Measurements from ENCODE around the gene SURF4.

DNA sequence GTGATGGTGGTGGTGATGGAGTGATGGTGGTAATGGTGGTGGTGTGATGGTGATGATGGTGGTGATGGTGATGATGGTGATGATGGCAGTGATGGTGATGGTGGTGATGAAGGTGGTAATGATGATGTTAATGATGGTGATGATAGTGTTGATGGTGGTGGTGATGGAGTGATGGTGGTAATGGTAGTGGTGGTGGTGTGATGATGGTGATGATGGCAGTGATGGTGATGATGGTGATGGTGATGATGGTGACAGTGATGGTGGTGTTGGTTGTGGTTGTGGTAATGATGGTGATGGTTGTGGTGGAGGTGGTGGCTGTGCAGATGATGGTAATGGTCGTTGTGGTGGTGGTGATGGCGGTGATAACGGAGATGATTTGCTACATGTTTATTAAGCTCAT is 7.6 kb upstream of the SURF4 start:
- TF ChIP-seq, protein P1, sequence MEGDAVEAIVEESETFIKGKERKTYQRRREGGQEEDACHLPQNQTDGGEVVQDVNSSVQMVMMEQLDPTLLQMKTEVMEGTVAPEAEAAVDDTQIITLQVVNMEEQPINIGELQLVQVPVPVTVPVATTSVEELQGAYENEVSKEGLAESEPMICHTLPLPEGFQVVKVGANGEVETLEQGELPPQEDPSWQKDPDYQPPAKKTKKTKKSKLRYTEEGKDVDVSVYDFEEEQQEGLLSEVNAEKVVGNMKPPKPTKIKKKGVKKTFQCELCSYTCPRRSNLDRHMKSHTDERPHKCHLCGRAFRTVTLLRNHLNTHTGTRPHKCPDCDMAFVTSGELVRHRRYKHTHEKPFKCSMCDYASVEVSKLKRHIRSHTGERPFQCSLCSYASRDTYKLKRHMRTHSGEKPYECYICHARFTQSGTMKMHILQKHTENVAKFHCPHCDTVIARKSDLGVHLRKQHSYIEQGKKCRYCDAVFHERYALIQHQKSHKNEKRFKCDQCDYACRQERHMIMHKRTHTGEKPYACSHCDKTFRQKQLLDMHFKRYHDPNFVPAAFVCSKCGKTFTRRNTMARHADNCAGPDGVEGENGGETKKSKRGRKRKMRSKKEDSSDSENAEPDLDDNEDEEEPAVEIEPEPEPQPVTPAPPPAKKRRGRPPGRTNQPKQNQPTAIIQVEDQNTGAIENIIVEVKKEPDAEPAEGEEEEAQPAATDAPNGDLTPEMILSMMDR (IDR thresholded peaks at IDR 0.05; ENCODE audit: insufficient read depth, low read length): no peak
- no peak for TF ChIP-seq POLR2AphosphoS5 (IDR thresholded peaks at IDR 0.05; ENCODE audit: low read depth)
- TF ChIP-seq, protein P2, sequence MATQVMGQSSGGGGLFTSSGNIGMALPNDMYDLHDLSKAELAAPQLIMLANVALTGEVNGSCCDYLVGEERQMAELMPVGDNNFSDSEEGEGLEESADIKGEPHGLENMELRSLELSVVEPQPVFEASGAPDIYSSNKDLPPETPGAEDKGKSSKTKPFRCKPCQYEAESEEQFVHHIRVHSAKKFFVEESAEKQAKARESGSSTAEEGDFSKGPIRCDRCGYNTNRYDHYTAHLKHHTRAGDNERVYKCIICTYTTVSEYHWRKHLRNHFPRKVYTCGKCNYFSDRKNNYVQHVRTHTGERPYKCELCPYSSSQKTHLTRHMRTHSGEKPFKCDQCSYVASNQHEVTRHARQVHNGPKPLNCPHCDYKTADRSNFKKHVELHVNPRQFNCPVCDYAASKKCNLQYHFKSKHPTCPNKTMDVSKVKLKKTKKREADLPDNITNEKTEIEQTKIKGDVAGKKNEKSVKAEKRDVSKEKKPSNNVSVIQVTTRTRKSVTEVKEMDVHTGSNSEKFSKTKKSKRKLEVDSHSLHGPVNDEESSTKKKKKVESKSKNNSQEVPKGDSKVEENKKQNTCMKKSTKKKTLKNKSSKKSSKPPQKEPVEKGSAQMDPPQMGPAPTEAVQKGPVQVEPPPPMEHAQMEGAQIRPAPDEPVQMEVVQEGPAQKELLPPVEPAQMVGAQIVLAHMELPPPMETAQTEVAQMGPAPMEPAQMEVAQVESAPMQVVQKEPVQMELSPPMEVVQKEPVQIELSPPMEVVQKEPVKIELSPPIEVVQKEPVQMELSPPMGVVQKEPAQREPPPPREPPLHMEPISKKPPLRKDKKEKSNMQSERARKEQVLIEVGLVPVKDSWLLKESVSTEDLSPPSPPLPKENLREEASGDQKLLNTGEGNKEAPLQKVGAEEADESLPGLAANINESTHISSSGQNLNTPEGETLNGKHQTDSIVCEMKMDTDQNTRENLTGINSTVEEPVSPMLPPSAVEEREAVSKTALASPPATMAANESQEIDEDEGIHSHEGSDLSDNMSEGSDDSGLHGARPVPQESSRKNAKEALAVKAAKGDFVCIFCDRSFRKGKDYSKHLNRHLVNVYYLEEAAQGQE (IDR thresholded peaks at IDR 0.05; ENCODE audit: insufficient replicate concordance, low read depth): no peak
- TF ChIP-seq GABPA (IDR thresholded peaks at IDR 0.05; ENCODE audit: low read depth): no peak

Data from HL-60 (cell line).